Colonic mucosa (tissue), 4 donors: ENCODE results near the gene CA10. TPM values are rescaled to one million over a fixed set of nuclear protein-coding genes. Genes with fewer than 3 reads are reported as not detected.

Experiments
- DNase-seq: peaks from one replicate; pipeline ENCODE4 v3.0.0-alpha.2; 2020
- H3K27ac ChIP-seq: fragments of 200-600 bp; one replicate; pipeline ENCODE4 v1.8.0; 2021
- H3K27me3 ChIP-seq: fragments of 200-600 bp; one replicate; pipeline ENCODE4 v1.8.0; 2021
- H3K36me3 ChIP-seq: fragments of 200-600 bp; one replicate; pipeline ENCODE4 v1.8.0; 2021
- H3K4me1 ChIP-seq: fragments of 200-600 bp; one replicate; pipeline ENCODE4 v1.8.0; 2021; ENCODE audit warnings: mild to moderate bottlenecking
- H3K4me3 ChIP-seq: fragments of 200-600 bp; one replicate; pipeline ENCODE4 v1.8.0; 2021
- H3K9ac ChIP-seq, 2 donors: one replicate each; pipeline ENCODE4 v1.7.0; 2013; ENCODE audit warnings: control low read depth in 2 of 2, low read depth in 2 of 2, low read length in 2 of 2
- H3K9me3 ChIP-seq: fragments of 200-600 bp; one replicate; pipeline ENCODE4 v1.8.0; 2021
- CTCF ChIP-seq: fragments of 200-600 bp; IDR thresholded peaks from one replicate; pipeline ENCODE4 v1.8.0; 2022; ENCODE audit warnings: antibody characterized with exemption, mild to moderate bottlenecking
- intact Hi-C: fragments of 100-400 bp; cut with DNase I; formaldehyde crosslinking; loops from one replicate; pipeline ENCODE4 v1.14.1; 2022
- total RNA-seq, 2 donors: library from RNA; stranded (reverse); fragmentation: NEBNext Ultra II Directional in 1 of 2; extraction: Animal tissue kit (Norgen Biotek cat#: 25700) in 1 of 2; gene quantifications; one replicate each; pipeline ENCODE4 v1.2.1, GENCODE V29; 2021
- donor health status: healthy.
- donor health status: DM: no; HTN: no; CAD: no.
- donor health status: DM: no; HTN: no; CAD: no.

The CA10 gene
- total RNA-seq, 2 donors from 2014 or later = 0.27 to 0.52 TPM

GRCh38 chr17:51652529-51652928 lies 506.0 kb downstream of the CA10 start:
- H3K4me1 ChIP-seq = no peaks in the 10 kb centered on the region
- intact Hi-C loops = no loop called here

GRCh38 chr17:51651513-51652298 lies 506.8 kb downstream of the CA10 start:
- no peak for TF ChIP-seq CTCF
- intact Hi-C loops = no loop called here
- Histone ChIP-seq H3K27ac (no peak overlapping the region), H3K4me3 (no peak overlapping the region), H3K9me3 (no peaks in the 10 kb centered on the region), H3K36me3 (no peaks in the 10 kb centered on the region), H3K27me3 (no peaks in the 10 kb centered on the region), H3K9ac (no peak overlapping the region), H3K4me1 (no peaks in the 10 kb centered on the region)
- no peak for DNase-seq

More at GRCh38 chr17:51652529-51652928, 506.0 kb downstream of the CA10 start:
- Histone ChIP-seq H3K4me3 (no peak overlapping the region), H3K36me3 (no peaks in the 10 kb centered on the region), H3K9me3 (no peaks in the 10 kb centered on the region), H3K27ac (no peak overlapping the region), H3K9ac (no peak overlapping the region), H3K27me3 (no peaks in the 10 kb centered on the region)
- TF ChIP-seq CTCF = no peak
- DNase-seq = no peak

- intact Hi-C loops = no loop called here
- Histone ChIP-seq H3K9ac (no peak overlapping the region), H3K4me1 (no peaks in the 10 kb centered on the region), H3K4me3 (no peak overlapping the region), H3K27ac (no peak overlapping the region), H3K27me3 (no peaks in the 10 kb centered on the region), H3K9me3 (no peaks in the 10 kb centered on the region), H3K36me3 (no peaks in the 10 kb centered on the region)
- TF ChIP-seq CTCF = no peak
- DNase-seq = no peak
These were observed 507.7 kb downstream of the CA10 start for GRCh38 chr17:51650772-51651171.

- Histone ChIP-seq H3K4me1 (no peaks in the 10 kb centered on the region), H3K27me3 (no peaks in the 10 kb centered on the region), H3K9ac (no peak overlapping the region), H3K27ac (no peak overlapping the region), H3K36me3 (no peaks in the 10 kb centered on the region), H3K4me3 (no peak overlapping the region), H3K9me3 (no peaks in the 10 kb centered on the region)
- TF ChIP-seq CTCF = no peak
- DNase-seq = no peak
- intact Hi-C loops = no loop called here
These were observed 508.3 kb downstream of the CA10 start for GRCh38 chr17:51650202-51650601.

GRCh38 chr17:51647826-51648225 lies 510.7 kb downstream of the CA10 start:
- intact Hi-C loops = no loop called here

More at GRCh38 chr17:51647826-51648225, 510.7 kb downstream of the CA10 start:
- no peak for DNase-seq
- no peak overlapping the region for H3K27ac ChIP-seq
- no peaks in the 10 kb centered on the region for H3K27me3 ChIP-seq
- H3K9ac ChIP-seq = no peak overlapping the region
- no peak overlapping the region for H3K4me3 ChIP-seq
- no peaks in the 10 kb centered on the region for H3K36me3 ChIP-seq
- no peaks in the 10 kb centered on the region for H3K4me1 ChIP-seq
- no peak for TF ChIP-seq CTCF
- no peaks in the 10 kb centered on the region for H3K9me3 ChIP-seq
